ENCODE data around the gene BLMH. TPM values are rescaled to one million over a fixed set of nuclear protein-coding genes. Genes with fewer than 3 reads are reported as not detected.
"Not testable (repeated sequence)": the region's sequence is repeated elsewhere in the genome, so short reads cannot be mapped to it uniquely, and the experiment has no call there.

The BLMH gene
- total and polyA plus RNA-seq, 4 experiments from 2014 or later, result 19.4 to 57.6 (median 45.4) TPM

DNA sequence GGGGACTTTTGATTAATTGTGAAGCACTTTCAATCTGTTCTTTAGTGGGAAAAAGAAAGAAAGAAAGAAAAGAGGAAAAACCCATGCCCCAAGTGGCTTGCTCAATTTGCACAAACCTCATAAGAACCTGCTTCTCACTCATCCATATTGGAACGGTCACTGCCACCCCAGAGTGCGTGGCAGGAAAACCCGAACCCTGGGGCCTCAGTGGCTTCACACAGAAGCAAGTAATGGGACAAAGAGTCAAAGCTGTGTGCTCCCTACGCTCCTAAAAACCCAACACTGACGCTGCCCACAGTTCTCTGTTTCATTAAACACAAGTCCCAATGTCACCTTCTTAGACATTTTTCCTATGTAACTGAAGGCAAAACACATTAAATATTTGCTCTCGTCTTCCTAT is 57.4 kb downstream of the BLMH start:
- H3K27ac ChIP-seq (ENCODE audit: low read depth, low read length), result no peak overlapping the region
- CTCF ChIA-PET (ENCODE audit: partially characterized antibody), result interaction anchor here (0.8 kb wide), 1 partner anchor 129 kb away, joined by 3 read pairs; no protein-coding TSS in a partner anchor

DNA sequence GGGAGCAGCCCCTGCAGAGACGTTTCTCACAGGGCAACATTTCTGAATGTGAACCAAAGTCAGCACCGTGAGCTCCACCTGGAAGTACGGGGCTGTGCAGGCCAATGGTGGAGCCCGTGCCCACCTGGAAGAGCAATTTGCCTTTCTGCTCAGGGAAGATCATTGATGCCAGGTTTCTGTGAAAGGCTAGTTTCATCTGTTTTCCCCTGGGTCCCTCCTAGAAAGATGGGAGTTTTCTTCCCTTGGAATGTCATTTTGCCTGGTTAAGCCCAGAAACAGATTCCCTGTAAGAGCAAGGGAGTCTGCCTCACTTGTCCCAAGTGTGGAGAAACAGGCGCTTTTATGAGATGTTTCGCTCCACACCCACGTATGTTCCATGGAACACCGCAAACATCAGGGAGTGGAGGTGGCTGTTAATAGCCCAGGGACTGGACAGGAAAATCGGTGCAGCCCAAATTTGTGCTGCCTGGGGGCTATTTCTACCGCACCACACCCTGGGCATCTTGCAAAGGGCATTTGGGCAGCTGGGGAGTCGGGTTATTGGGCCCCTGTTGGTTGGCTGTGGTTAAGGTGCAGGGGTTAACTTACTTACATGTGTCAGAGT is 58.8 kb downstream of the BLMH start:
- Histone ChIP-seq H3K9me3 (ENCODE audit: control insufficient read depth in 1 of 2, low read length in 2 of 2) (no peaks in the 10 kb centered on the region), H3K4me1 (ENCODE audit: insufficient read depth, low read length) (peaks cover 20% of the 10 kb centered on the region), H3K4me3 (ENCODE audit: low read length in 2 of 2) (no peak overlapping the region), H3K27ac (ENCODE audit: low read depth, low read length) (no peak overlapping the region), H3K27me3 (ENCODE audit: insufficient read depth, low read length) (peaks cover 12% of the 10 kb centered on the region), H3K36me3 (ENCODE audit: insufficient read depth, low read length) (no peaks in the 10 kb centered on the region)
- no peak for DNase-seq
- intact Hi-C loops (cut with micrococcal nuclease), result no loop called here
- H3K27ac Mint-ChIP-seq, result no peak overlapping the region
- H3K9me3 Mint-ChIP-seq, result no peaks in the 10 kb centered on the region
- POLR2A ChIA-PET (ENCODE audit: partially characterized antibody), result no interaction called here
- no peaks in the 10 kb centered on the region for H3K36me3 Mint-ChIP-seq
- CTCF ChIA-PET (ENCODE audit: partially characterized antibody), result no interaction called here
- peaks cover 40 to 52% of the 10 kb centered on the region in 2 donors for H3K27me3 Mint-ChIP-seq
- peaks cover 10 to 27% (median 17%) of the 10 kb centered on the region in 4 donors for H3K4me1 Mint-ChIP-seq
- H3K4me3 Mint-ChIP-seq, result no peak overlapping the region

More for the DNA sequence above, 57.4 kb downstream of the BLMH start:
- H3K4me1 Mint-ChIP-seq, result peaks cover 16 to 35% (median 23%) of the 10 kb centered on the region in 4 donors
- H3K4me3 Mint-ChIP-seq, result peak overlapping the region in 3 of 8 donors; percentile 66 to 87 (median 75)
- Histone ChIP-seq H3K4me1 (ENCODE audit: insufficient read depth, low read length) (peaks cover 20% of the 10 kb centered on the region), H3K27me3 (ENCODE audit: insufficient read depth, low read length) (peaks cover 16% of the 10 kb centered on the region), H3K4me3 (ENCODE audit: low read length in 2 of 2) (no peak overlapping the region), H3K36me3 (ENCODE audit: insufficient read depth, low read length) (no peaks in the 10 kb centered on the region), H3K9me3 (ENCODE audit: control insufficient read depth in 1 of 2, low read length in 2 of 2) (no peaks in the 10 kb centered on the region)
- no peaks in the 10 kb centered on the region for H3K9me3 Mint-ChIP-seq
- POLR2A ChIA-PET (ENCODE audit: partially characterized antibody), result no interaction called here
- H3K27ac Mint-ChIP-seq, result no peak overlapping the region
- no peaks in the 10 kb centered on the region for H3K36me3 Mint-ChIP-seq
- DNase-seq, result no peak
- intact Hi-C loops (cut with micrococcal nuclease), result no loop called here
- H3K27me3 Mint-ChIP-seq, result peaks cover 41 to 54% of the 10 kb centered on the region in 2 donors

DNA sequence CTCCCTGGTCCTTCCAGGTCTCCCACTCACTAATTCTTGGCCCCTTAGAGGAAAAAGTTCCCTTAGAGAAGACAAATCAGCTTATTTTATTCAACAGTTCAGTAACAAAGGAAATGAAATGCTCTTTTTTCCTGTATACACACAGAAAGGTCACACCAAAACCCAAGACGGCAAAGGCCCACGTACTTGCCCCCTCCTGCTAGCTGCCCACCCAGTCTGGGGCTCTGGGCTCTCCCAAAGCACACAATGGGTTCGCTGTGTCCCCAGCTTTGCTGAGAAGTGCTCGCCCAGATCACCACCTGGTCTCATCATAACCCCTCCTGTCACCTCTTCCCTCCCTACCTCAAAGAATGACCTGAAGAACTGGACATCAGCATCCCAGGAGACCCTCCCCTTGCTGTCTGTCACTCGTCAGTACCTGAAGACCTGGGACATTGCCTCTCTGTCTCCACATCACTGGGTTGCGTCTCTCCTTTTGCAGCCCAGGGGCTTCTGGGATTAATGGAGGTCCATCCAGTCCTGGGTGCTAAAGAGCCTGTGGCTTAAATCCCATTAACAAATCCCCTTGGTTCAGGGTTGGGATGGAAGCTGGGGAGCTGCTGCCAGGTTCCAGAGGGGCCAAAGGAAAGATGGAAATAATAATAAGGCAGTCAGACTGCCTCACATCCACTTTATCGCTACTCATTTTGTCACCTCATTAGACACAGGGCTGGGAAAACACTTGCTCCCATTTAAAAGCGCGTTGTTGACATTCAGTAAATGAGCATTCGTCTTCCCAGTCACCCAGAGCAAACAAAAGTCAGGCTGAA is 59.5 kb downstream of the BLMH start:
- Mint-ChIP-seq H3K36me3 (no peaks in the 10 kb centered on the region), H3K9me3 (no peaks in the 10 kb centered on the region), H3K4me3 (no peak overlapping the region), H3K27me3 (peaks cover 34 to 47% of the 10 kb centered on the region in 2 donors), H3K4me1 (peaks cover 10 to 20% (median 13%) of the 10 kb centered on the region in 4 donors), H3K27ac (no peak overlapping the region)
- no peaks in the 10 kb centered on the region for H3K9me3 ChIP-seq (ENCODE audit: control insufficient read depth in 1 of 2, low read length in 2 of 2)
- peaks cover 20% of the 10 kb centered on the region for H3K4me1 ChIP-seq (ENCODE audit: insufficient read depth, low read length)
- no peaks in the 10 kb centered on the region for H3K36me3 ChIP-seq (ENCODE audit: insufficient read depth, low read length)
- CTCF ChIA-PET (ENCODE audit: partially characterized antibody), result interaction anchor here (1.1 kb wide), 1 partner anchor 31 kb away, joined by 3 read pairs; no protein-coding TSS in a partner anchor
- peaks cover 12% of the 10 kb centered on the region for H3K27me3 ChIP-seq (ENCODE audit: insufficient read depth, low read length)
- intact Hi-C loops (cut with micrococcal nuclease), result no loop called here
- no peak overlapping the region for H3K27ac ChIP-seq (ENCODE audit: low read depth, low read length)
- no peak overlapping the region for H3K4me3 ChIP-seq (ENCODE audit: low read length in 2 of 2)
- POLR2A ChIA-PET (ENCODE audit: partially characterized antibody), result no interaction called here
- DNase-seq, result no peak

DNA sequence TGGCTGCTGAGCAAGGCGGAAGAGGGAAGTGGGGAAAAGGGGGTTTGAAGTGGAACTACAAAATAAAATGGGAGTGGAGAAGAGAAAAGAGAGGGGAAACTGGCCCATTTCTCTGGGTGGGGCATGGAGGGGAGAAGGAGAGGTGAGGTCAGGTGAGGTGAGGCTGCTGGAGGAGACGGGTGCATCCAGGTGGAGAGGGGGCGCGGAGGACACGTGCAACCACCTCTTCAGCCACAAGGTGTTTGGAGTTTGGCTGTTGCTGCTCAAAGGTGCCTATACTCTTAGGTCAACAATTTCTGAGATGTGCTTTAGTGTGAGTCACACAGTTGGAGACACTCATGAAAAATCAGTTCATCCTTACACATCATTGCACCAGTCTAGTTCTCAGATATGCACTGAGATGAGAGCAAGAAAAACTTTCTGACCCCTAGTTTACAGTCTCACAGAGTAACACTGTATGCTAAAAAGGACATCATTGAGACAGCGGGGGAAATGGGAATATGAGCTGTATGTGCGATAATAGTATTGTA is 61.1 kb downstream of the BLMH start:
- POLR2A ChIA-PET (ENCODE audit: partially characterized antibody), result no interaction called here
- peaks cover 9% of the 10 kb centered on the region for H3K4me1 ChIP-seq (ENCODE audit: insufficient read depth, low read length)
- no peaks in the 10 kb centered on the region for H3K36me3 ChIP-seq (ENCODE audit: insufficient read depth, low read length)
- H3K4me3 ChIP-seq (ENCODE audit: low read length in 2 of 2), result no peak overlapping the region
- no peak for DNase-seq
- CTCF ChIA-PET (ENCODE audit: partially characterized antibody), result no interaction called here
- no peaks in the 10 kb centered on the region for H3K9me3 ChIP-seq (ENCODE audit: control insufficient read depth in 1 of 2, low read length in 2 of 2)
- peaks cover 29 to 41% of the 10 kb centered on the region in 2 donors for H3K27me3 Mint-ChIP-seq
- H3K36me3 Mint-ChIP-seq, result no peaks in the 10 kb centered on the region
- H3K27ac ChIP-seq (ENCODE audit: low read depth, low read length), result no peak overlapping the region
- intact Hi-C loops (cut with micrococcal nuclease), result no loop called here
- no peak overlapping the region for H3K4me3 Mint-ChIP-seq
- H3K4me1 Mint-ChIP-seq, result peaks cover 6 to 10% (median 8%) of the 10 kb centered on the region in 4 donors
- H3K27ac Mint-ChIP-seq, result peak overlapping the region in 1 of 7 donors; percentile 5
- H3K27me3 ChIP-seq (ENCODE audit: insufficient read depth, low read length), result peaks cover 7% of the 10 kb centered on the region
- no peaks in the 10 kb centered on the region for H3K9me3 Mint-ChIP-seq

DNA sequence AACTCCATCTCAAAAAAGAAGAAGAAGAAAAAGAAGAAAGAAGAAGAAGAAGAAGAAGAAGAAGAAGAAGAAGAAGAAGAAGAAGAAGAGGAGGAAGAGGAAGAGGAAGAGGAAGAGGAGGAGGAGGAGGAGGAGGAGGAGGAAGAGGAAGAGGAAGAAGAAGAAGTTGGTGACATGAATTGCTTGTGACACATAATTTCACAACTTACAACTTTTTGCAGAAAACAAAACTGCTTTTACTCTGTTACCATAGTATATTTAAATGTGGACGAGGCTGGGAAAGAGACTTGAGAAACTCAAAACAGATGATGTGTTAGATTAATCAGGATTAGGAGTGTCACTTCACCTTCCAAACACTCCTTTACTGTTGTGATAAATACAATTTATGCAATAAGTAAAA is 61.7 kb downstream of the BLMH start:
- DNase-seq; POLR2A ChIA-PET (ENCODE audit: partially characterized antibody); H3K4me1 Mint-ChIP-seq; H3K27me3 ChIP-seq (ENCODE audit: insufficient read depth, low read length); intact Hi-C loops (cut with micrococcal nuclease); H3K27ac ChIP-seq (ENCODE audit: low read depth, low read length); H3K4me1 ChIP-seq (ENCODE audit: insufficient read depth, low read length); H3K4me3 Mint-ChIP-seq; H3K4me3 ChIP-seq (ENCODE audit: low read length in 2 of 2); H3K9me3 ChIP-seq (ENCODE audit: control insufficient read depth in 1 of 2, low read length in 2 of 2); H3K36me3 Mint-ChIP-seq; H3K9me3 Mint-ChIP-seq; H3K36me3 ChIP-seq (ENCODE audit: insufficient read depth, low read length); CTCF ChIA-PET (ENCODE audit: partially characterized antibody): not testable (repeated sequence)
- H3K27ac Mint-ChIP-seq, result peak overlapping the region in 1 of 7 donors; percentile 42
- peaks cover 27 to 40% of the 10 kb centered on the region in 2 donors for H3K27me3 Mint-ChIP-seq

DNA sequence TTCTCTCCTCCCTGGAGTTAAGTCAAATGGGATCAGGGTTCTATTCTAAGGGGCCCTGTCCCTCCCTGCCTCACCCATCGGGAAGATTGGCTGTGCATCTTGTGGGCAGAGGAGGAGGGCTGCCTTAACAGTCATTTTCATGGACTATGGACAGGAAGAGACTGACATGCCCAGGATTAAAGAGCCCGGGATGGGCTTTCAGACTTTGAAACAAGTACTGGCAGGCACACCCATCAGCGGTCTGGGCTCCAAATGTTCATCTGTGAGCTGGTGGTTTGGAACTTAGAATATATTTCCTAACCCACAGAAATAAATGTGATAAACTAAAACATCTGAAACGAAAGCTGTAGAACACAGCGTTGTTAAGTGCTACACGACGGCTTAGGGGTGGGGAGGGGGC is 62.7 kb downstream of the BLMH start:
- H3K36me3 Mint-ChIP-seq, result no peaks in the 10 kb centered on the region
- no peak overlapping the region for H3K27ac ChIP-seq (ENCODE audit: low read depth, low read length)
- no peaks in the 10 kb centered on the region for H3K36me3 ChIP-seq (ENCODE audit: insufficient read depth, low read length)
- ChIA-PET CTCF (ENCODE audit: partially characterized antibody) (interaction anchor here (1.3 kb wide), 1 partner anchor 107 kb away, joined by 3 read pairs; no protein-coding TSS in a partner anchor), POLR2A (ENCODE audit: partially characterized antibody) (no interaction called here)
- H3K9me3 ChIP-seq (ENCODE audit: control insufficient read depth in 1 of 2, low read length in 2 of 2), result no peaks in the 10 kb centered on the region
- peaks cover 20 to 32% of the 10 kb centered on the region in 2 donors for H3K27me3 Mint-ChIP-seq
- H3K27me3 ChIP-seq (ENCODE audit: insufficient read depth, low read length), result peaks cover 7% of the 10 kb centered on the region
- intact Hi-C loops (cut with micrococcal nuclease), result no loop called here
- no peaks in the 10 kb centered on the region for H3K4me1 Mint-ChIP-seq
- no peaks in the 10 kb centered on the region for H3K9me3 Mint-ChIP-seq
- no peaks in the 10 kb centered on the region for H3K4me1 ChIP-seq (ENCODE audit: insufficient read depth, low read length)
- no peak overlapping the region for H3K4me3 Mint-ChIP-seq
- no peak for DNase-seq
- no peak overlapping the region for H3K4me3 ChIP-seq (ENCODE audit: low read length in 2 of 2)
- peak overlapping the region in 1 of 7 donors; percentile 3 for H3K27ac Mint-ChIP-seq

DNA sequence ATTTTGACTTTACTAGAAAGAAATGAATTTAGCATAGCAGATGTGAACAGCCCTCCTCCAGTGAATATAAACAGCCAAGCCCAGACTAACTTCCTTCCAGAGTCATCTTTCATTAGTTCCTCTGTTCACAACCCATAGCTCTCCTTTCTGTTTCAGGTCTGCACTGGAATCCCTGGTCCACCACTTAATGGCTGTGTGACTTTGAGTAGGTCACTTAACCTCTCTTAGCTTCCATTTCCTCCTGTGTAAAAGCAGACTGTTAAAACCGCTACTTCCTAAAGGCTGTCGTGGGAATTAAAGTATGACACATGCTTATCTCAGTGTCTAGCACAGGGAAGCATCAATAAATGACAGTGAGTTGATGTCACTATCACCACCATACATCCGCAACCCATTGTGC is 63.7 kb downstream of the BLMH start:
- Mint-ChIP-seq H3K4me1 (no peaks in the 10 kb centered on the region), H3K4me3 (no peak overlapping the region), H3K36me3 (no peaks in the 10 kb centered on the region), H3K27ac (no peak overlapping the region), H3K9me3 (no peaks in the 10 kb centered on the region), H3K27me3 (peaks cover 14 to 27% of the 10 kb centered on the region in 2 donors)
- H3K36me3 ChIP-seq (ENCODE audit: insufficient read depth, low read length), result no peaks in the 10 kb centered on the region
- no peak overlapping the region for H3K27ac ChIP-seq (ENCODE audit: low read depth, low read length)
- intact Hi-C loops (cut with micrococcal nuclease), result no loop called here
- no peaks in the 10 kb centered on the region for H3K9me3 ChIP-seq (ENCODE audit: control insufficient read depth in 1 of 2, low read length in 2 of 2)
- H3K4me1 ChIP-seq (ENCODE audit: insufficient read depth, low read length), result no peaks in the 10 kb centered on the region
- H3K4me3 ChIP-seq (ENCODE audit: low read length in 2 of 2), result no peak overlapping the region
- no peak for DNase-seq
- CTCF ChIA-PET (ENCODE audit: partially characterized antibody), result no interaction called here
- H3K27me3 ChIP-seq (ENCODE audit: insufficient read depth, low read length), result peaks cover 7% of the 10 kb centered on the region
- POLR2A ChIA-PET (ENCODE audit: partially characterized antibody), result no interaction called here

All from CD4-positive, alpha-beta memory T cell (primary cell).